GM18499 (cell line): ENCODE results near the gene IVNS1ABP.
"Not testable (repeated sequence)": the region's sequence is repeated elsewhere in the genome, so short reads cannot be mapped to it uniquely, and the experiment has no call there.

Source experiments
- ATAC-seq: cut with Tn5 transposase; IDR thresholded peaks from one replicate; pipeline ENCODE4 v1.9.1; 2021; ENCODE audit warnings: moderate number of reproducible peaks; ENCODE audit not compliant: insufficient read depth, unreplicated experiment

IVNS1ABP gene

DNA sequence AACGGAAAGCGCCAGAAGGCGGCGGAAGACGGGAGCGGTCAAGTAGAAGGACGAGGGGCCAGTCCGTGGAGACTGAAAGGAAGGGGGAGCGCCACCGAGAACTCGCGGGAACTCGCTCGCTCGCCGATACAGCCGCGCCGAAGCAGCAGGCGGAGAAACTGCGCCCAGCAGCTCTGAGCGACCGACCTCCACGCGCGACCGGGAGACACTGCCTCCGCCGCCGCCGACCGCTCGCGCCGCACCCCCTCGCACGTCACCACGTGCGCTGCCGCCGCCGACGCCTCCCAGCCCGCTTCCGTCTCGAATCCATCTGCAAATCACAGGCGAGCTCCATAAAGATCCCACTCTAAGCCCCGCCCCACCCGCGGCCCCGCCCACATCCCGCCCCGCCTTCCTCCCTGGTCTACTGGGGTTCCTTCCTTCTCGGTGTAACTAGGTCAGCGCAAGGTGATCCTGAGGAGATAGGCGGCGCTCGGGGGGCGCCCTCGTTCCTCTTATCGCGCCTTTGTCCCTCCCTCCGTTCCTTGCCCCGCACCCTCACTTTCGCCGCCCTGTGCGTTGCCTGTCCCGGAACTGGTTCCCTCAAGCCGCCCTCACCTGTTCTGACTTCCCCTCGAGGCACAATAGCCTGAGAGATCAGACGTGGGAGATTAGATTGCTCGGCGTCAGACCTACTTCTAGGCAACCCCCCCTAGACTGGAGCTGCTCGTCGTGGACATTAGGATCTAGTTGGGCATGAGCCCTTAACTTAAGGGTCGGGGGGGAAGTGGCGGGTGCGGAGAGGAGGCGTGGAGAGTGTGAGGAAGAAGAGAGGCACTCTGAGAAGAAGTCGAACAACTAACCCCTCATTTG, at the start of gene IVNS1ABP:
Gene IVNS1ABP (minus strand): TSS at position 210 of the 852 bp plus-strand sequence. CDS start 7,750 bp downstream, outside the sequence.
- ATAC-seq: peak; percentile 61

DNA sequence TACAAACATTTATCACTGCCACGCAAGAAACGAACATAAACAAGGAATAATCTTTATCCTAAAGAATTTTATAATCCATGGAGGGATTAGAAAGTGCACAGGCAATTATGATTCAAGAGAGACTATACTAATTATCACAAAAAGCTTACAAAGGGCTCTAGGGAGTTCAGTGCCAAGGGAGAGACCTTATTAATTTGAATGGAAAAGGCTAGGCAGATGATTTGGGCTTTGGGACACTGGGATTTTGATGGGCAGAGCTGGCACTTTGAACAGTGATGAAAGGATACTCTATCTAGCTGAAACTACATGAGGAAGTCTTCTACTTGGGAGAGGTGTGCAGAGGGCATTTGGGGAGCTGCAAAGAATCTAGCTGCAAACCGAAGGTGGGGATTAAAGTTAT, 48.9 kb upstream of the IVNS1ABP start:
- ATAC-seq: no peak

DNA sequence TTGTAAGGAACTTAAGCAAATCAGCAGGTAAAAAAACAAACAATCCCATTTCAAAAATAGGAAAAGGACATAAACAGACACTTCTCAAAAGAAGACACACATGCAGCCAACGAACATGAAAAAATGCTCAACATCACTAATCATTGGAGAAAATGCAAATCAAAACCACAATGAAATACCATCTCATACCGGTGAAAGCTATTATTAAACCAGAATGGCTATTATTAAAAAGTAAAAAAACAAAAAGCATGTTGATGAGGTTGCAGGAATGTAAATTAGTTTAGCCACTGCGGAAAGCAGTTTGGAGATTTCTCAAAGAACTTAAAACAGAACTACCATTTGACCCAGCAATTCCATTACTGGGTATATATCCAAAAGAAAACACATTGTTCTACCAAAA, 47.5 kb upstream of the IVNS1ABP start:
- not testable (repeated sequence) for ATAC-seq

DNA sequence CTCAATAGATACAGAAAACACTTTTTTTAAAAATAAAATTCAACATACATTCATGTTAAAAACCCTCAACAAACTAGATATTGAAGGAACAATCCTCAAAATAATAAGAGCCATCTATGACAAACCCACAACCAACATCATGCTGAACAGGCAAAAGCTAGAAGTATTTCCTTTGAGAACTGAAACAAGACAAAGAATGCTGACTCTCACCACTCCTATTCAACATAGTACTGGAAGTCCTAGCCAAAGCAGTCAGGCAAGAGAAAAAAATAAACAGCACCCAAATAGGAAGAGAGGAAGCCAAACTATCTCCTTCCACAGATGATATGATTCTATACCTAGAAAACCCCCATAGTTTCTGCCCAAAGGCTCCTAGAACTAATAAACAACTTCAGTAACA, 46.2 kb upstream of the IVNS1ABP start:
- no peak for ATAC-seq

DNA sequence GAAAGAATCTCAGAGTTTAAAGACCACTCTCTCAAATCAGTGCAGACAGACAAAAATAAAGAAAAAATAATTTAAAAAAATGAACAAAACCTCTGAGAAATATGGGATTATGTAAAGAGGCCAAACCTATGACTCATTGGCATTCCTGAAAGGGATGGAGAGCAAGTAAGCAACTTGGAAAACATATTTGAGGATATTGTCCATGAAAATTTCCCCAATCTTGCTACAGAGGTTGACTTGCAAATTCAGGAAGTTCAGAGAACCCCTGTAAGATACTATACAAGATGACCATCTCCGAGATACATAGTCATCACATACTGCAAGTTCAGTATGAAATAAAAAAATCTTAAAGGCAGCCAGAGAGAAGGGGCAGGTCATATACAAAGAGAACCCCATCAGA, 43.7 kb upstream of the IVNS1ABP start:
- no peak for ATAC-seq

DNA sequence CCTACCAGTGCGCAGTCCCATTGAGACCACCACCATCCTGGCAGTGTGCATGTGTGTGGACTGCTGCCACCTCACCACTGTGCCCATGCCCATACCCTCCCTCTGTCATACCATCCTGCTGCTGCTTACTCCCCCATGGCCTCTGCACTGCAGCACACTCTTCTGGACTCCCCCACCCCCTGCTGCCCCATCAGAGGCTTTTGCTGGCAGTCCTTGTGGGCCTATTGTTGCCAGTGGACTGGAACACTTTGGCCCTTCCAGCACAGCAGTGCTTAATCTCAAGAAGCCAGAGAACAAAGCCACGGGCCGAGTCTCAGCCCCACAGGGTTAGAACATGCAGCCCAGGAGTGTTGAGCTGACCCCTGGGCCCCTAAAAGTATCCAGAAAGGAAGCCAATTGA, 41.9 kb upstream of the IVNS1ABP start:
- ATAC-seq: no peak

DNA sequence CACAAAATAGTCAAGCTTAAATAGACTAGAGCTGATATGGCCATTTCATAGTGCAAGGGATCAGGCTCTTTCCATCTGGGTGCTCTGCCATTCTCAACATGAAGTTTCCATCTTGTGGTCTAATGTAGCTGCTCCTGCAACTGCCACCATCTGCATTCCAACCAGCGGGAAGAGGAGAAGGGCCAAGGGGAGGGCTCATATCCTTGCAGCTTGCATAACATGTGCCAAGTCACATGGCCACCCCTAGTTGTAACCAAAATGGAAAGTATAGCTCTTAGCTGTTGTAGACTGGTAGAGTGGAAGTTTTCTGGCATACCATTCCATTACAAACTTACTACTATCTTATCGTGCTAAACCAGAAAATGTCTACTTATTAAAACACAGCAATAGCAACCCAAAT, 38.9 kb upstream of the IVNS1ABP start:
- no peak for ATAC-seq

DNA sequence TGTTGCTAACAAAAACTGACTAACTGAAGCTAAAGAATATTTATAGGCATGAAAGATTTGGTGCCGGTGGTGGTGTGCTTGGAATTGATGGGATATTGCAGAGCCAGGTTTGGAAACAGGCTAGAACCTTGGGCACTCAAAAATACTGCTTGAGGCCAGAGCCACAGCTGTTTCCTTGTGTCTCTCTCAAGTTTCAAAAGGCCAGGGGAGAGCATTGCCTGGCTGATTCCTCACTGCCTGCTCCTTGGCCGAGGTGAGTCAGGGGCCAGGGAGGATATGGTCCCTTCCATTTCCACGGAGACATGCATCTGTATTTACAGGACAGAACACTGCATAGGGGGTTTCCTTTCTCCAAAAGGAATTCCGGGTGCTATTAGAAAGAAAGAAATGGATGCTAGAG, 36.1 kb upstream of the IVNS1ABP start:
- ATAC-seq: no peak

DNA sequence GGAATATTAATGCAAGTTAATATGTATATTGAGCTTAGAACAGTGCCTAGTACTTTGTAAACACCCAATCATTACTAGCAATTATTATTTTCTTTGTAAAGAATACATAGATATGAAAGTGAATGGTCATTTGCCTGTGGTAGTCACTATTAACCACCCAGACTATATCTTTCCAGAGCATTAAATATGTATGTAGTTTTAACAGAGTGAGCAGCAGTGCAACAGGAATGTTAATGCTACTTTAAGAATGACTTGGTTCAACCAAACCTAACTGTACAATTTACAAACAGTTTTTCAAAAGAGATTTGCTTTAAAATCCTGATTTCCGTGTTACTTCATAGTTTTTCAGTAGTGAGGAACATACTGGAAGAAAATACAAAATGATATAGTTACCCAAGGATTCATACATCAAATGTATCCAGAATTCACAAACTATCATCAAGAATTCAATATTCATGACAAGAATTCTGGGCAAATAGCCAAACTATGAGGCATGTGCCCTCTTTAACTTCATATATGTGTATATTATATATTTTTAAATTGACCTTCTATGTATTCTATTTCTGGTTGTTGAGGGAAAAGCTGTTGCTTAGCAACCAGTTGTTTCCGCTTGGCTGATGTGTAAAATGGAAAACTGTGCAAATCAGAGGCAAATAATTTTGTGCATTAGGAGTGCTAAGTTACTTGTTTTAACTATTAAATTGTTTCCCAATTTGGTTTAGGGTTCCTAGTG, 34.9 kb upstream of the IVNS1ABP start:
- ATAC-seq: no peak

DNA sequence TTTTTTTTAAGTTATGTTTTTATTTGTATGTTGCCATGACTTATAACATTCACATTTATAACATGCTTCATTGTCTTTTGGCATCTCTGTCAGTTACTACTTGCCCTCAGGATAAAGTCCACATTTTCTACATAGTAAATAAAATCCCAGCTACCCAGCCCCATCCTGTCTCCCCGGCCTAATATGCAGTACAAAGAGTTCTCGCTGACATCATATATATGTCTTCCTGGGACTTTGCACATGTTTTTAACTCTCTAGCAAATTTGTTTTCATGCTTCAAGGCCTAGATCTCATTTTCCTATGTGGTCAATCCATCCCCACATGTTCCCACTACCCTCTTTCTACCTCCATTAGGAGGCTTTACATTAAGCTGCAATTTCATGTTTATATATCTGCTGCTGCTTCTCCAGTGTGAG, 33.0 kb upstream of the IVNS1ABP start:
- no peak for ATAC-seq

DNA sequence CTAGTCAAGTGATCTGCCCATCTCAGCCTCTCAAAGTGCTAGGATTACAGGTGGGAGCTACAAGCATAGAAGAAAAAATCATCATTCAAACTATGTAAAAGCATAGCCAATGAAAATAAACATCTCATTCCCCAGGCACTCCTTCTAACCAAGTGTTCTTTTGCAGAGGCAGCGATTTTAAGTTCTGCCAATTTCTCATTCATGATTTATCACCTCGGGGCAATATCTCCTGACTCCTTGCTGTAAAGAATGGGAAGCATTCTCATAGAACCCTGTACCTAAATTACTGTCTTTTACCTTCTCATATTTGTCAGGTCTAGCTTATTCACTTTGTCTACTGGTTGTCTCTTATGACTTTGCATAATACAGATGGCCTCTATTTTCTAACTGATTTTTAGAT, 32.5 kb upstream of the IVNS1ABP start:
- no peak for ATAC-seq

DNA sequence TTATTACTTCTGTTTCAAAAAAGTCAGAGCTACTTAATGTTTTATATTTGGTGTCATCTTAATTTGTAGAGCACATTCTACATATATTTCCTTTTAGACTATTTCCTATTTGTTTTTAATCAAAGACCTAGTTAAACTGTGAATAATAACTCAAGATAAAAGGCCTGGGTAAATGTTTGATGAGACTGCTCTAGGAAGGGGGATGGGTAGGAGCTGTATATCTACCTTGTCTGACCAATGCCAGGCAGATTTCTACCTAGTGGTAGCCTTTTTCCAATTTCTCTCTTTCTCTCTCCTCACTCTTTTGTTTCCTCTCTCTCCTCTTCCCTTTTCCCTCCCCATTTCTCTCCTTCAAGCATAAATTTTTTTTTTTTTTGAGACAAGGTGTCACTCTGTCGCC, 31.9 kb upstream of the IVNS1ABP start:
- ATAC-seq: no peak

DNA sequence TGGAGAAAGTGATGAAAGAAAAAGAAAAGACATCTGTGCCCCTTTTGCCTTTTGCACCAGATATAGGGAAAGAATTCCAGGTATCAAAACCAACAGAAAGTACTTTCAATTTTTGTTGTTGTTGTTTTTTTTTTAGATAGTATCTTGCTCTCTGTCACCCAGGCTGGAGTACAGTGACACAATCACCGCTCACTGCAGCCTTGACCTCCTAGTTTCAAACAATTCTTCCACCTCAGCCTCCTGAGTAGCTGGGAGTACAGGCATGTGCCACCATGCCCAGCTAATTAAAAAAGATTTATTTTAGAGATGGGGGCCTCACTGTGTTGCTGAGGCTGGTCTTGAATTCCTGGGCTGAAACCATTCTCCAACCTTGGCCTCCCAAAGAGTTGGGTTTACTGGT, 31.3 kb upstream of the IVNS1ABP start:
- no peak for ATAC-seq

DNA sequence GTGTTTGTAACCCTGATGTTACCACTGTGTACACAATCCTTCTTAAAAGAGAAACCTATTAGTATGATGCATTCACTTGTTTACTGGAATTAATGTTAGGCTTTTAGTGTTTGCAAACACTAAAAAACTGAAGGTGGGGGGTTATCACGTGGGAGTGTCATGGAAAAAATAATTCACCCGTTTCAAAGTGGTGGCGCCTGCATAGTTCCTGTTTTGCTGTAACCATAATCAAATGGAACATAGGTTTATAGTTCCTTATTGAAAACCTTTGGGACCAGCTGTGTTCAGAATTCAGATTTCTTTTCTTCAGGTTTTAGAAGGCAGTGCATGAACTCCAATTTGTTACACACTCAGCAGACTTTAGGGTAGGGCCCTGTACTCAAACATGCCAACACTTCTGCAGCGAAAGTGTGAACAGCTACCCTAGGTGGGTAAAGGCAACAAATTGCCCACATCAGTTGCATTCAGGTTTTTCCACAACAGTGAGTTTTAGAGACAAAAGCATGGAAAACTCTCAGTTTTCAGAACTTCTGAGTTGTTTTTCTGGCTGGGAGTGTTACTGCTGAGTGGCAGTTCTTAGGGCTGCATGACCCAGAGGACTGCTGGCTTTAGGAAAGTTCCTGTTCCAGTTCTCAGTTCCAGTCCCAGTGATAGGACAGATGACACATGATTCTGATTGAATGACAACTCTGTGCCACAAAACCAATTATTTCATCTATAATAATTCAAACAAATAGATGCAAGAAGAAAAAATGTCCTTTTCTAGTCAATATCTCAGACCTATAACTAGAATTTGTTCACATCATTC, 29.1 kb upstream of the IVNS1ABP start:
- no peak for ATAC-seq

DNA sequence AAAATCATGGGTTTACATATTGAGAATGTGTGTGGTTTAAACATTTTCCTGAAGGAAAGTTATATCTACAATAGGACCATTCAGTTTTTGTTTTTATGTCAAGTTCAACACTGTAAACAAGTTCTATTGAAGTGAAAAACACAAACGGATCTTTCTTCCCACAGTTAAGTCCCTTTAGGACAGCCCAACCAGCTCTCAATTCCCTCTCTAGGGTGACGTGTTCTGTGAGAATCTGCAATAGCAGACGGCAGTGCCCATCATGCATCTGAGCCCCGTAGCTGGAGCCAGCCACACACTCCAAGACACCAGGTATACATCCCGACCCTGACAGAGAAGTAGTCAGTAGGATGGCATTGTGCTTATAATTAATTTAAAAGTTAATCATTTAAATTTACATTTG, 26.3 kb upstream of the IVNS1ABP start:
- ATAC-seq: no peak

DNA sequence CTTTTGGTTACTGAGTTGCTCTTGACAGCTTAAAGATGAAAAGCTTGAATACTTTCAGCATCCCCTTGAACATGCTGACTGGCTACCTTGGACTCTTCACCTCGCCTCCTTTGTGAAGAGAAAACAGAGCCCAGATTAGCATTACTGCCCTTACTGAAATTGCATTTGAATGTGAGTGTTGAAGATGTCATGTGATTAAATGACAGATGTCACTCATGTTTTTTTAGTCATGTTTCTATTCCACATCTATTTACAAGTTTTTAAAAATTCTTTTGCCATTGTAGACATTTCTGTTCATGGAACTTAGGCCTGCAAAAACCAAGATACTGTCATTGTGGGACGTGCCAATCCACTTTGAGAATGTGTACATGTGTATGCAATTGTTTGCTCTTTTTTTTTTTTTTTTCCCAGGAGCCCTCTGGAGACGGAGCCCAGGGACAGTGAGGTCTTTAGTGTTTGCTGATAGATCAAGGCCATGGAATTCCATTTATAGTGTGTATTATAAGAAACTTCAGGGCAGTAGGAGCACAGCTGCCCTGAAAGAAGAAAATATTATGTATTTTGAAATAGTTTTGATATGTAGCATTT, 25.7 kb upstream of the IVNS1ABP start:
- ATAC-seq: no peak

DNA sequence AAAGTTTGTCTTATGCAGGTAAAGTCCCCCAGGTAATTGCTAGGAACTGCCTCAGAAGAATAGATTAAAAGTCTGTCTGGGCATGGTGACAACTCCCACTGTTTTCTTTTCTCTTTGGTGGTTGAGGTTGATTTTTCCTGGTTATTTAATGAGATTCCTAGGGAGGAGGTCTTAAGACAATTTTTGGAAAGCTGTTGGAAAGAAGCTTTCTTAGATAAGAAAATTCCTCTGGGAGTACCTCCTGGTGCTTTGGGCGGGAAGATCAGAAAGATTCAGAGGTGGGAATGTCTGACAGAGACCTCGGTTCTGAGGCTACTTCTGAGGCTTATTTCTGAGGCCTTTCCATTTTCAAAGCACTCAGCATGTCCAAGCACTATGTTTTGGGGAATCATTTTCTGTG, 25.0 kb upstream of the IVNS1ABP start:
- ATAC-seq: no peak

DNA sequence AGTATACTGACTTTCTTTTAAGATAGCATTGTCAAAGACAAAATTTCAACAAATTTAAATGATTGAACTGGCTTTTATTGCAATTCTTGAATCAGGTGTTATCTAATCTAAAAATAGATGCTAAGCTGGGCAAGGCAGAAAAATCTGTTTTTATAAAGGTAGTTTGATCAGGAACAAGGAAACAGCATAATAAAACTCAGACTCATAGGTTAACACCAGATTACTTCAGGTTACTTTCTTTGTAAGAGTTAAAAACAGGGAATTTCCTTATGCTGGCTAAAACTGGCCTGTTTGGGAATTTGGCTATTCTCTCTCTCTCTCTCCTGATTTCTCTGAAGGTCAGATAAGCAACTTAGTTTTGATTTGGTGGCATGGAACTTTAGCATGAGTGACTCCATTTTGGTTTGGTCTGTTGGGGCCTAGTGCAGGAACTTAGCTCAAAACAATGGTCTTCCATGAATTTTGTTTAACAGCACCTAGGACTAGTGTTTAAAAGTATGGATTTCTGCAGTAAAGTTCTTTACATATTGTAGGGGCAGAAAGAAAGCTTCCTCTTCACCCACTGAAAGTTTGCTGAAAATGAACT, 24.2 kb upstream of the IVNS1ABP start:
- ATAC-seq: no peak

DNA sequence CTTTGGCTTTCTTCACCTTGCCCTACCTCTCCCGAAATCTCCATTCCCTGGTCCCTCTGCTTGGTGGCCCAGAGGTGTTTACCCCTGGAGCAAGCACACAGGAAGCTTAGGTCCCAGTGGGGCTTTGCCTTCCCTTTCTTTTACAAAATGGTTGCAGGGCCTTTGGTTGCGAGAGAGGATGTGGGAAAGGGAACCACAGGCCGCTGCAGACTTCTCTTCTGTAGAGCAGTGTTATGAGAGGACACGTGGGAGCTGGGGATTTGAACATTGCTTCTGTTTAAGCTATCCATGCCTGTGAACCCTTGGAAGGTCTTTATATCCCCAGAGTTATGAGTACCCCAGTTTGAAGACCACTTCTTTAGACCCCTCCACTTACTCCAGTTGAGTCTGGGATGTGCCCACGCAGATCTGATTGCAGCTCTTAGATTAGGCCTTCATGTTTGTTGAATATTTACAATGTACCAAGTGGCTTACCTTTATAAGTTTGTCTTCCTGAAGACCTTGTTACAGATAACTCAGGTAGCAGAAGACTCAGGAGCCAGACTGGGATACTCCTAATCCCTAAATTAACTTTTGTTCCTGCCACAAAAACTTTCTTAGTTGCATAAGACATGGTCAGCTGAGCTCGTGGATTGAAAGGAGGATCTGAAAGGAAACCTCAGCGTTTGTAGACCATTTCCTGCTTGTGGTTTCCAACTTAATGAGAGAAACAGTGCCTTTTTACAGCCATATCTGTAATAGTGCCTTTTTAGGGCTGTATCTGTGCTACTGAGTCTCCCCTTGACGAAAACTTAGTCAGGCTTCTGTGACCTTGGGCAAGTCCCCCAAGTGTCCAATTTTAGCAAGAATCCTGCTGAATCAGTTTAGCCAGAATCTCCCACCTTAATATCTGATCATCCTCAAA, 21.9 kb upstream of the IVNS1ABP start:
- ATAC-seq: peak; percentile 98
